ENCODE measurements around the gene CLIP1.

GRCh38 chr12:122368361-122369073 lies 54.0 kb downstream of the CLIP1 start:
- TF ChIP-seq CTCF (IDR thresholded peaks at IDR 0.05; ENCODE audit: low read length) (no peak), EZH2 (optimal IDR thresholded peaks at IDR 0.05; ENCODE audit: low read depth, low read length) (no peak), EZH2phosphoT487 (IDR thresholded peaks at IDR 0.05; ENCODE audit: low read length) (no peak)
